Measurements from ENCODE around the gene TBX2.
"Not testable (repeated sequence)": the region's sequence is repeated elsewhere in the genome, so short reads cannot be mapped to it uniquely, and the experiment has no call there.

DNA sequence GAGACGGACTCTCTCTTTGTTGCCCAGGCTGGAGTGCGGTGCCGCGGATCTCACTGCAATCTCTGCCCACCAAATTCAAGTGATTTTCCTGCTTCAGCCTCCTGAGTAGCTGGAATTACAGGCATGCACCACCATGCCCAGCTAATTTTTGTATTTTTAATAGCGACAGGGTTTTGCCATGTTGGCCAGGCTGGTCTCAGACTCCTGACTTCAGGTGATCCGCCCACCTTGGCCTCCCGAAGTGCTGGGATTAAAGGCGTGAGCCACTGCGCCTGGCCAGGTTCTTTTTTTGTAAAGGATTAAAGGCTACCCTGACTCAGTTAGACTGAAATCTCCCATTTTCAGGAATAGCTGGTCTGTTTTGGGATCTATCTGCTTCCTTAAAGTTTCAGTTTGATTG, 40.1 kb upstream of the TBX2 start:
- TF ChIP-seq, protein P1, sequence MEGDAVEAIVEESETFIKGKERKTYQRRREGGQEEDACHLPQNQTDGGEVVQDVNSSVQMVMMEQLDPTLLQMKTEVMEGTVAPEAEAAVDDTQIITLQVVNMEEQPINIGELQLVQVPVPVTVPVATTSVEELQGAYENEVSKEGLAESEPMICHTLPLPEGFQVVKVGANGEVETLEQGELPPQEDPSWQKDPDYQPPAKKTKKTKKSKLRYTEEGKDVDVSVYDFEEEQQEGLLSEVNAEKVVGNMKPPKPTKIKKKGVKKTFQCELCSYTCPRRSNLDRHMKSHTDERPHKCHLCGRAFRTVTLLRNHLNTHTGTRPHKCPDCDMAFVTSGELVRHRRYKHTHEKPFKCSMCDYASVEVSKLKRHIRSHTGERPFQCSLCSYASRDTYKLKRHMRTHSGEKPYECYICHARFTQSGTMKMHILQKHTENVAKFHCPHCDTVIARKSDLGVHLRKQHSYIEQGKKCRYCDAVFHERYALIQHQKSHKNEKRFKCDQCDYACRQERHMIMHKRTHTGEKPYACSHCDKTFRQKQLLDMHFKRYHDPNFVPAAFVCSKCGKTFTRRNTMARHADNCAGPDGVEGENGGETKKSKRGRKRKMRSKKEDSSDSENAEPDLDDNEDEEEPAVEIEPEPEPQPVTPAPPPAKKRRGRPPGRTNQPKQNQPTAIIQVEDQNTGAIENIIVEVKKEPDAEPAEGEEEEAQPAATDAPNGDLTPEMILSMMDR (conservative IDR thresholded peaks at IDR 0.05 in 1 of 2, IDR thresholded peaks at IDR 0.05 in 1 of 2; ENCODE audit: low read depth in 1 of 2, low read length in 2 of 2) = not testable (repeated sequence)
- not testable (repeated sequence) for TF ChIP-seq EZH2 (IDR thresholded peaks at IDR 0.05; ENCODE audit: low read length, missing control alignments)
